Renal cortical epithelial cell (primary cell): ENCODE measurements around the gene OTOA. TPM values are rescaled to one million over a fixed set of nuclear protein-coding genes. Genes with fewer than 3 reads are reported as not detected.
A peak's percentile ranks its signal among the peaks of the same experiment; 100 is the strongest.
"Not testable (repeated sequence)": the region's sequence is repeated elsewhere in the genome, so short reads cannot be mapped to it uniquely, and the experiment has no call there.

Experiments
- DNase-seq: peaks from one replicate; pipeline ENCODE4 v3.0.0-alpha.2; 2011; ENCODE audit warnings: low read depth
- total RNA-seq: library from RNA; depleted of rRNA; stranded (reverse); fragments of >200 nt; gene quantifications from 2 replicates; pipeline ENCODE4 v1.2.3, GENCODE V29; 2014

Gene OTOA
- total RNA-seq, 1 donor from 2014 or later = 0.10 TPM

DNA sequence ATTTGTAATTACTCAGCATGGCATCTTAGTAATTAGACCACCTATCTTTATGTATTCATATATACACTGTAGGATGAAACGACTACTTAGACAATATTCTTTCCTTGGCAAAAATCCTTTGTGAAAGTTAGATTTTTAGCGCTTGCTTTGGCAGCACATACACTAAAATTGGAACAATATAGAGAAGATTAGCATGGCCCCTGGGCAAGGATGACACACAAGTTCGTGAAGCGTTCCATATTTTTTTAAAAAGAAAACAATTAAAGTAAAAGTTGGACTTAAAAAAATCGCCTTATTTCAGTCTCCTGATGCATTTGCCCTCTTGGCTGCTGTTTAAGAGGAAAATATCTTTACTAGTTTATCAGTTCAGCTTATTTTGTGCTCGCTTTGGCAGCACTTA is 21.9 kb upstream of the OTOA start:
- no peak for DNase-seq

DNA sequence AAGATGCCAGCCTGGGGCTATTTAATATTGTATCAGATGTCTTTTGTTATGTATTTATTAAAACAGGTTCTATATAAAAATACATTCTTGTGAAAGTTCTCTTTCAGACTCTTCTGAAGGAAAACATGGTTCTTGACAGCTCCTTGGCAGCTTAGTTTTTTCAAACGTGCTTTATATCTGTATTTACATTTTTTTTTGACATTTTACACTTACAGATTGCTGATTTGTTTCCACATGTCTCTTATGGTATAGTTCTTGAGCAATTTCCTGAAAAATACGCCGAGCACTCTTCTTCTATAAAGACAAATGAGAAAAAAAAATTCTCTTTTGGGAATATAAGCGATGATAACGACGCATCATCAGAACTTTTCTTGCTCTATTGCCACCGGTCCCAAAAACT is 20.9 kb upstream of the OTOA start:
- DNase-seq = no peak

DNA sequence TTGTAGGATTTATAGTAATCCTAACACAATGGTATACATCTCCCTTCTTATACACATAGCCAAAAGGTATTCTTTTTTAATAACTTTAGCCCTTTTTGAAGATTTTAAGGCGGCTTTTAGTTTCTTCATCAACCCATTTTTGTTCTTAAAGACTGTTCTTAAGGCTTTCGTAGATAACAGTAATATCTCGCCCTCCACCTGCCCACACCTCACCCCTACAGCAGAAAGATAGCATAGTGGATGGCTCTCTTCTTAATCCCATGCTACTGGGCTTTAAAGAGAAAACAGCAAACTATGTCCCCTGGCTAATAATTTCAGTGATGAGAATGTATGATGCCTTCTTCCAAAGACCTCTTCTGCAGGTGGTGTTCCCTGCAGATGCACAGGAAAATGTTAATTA is 20.0 kb upstream of the OTOA start:
- DNase-seq = no peak

DNA sequence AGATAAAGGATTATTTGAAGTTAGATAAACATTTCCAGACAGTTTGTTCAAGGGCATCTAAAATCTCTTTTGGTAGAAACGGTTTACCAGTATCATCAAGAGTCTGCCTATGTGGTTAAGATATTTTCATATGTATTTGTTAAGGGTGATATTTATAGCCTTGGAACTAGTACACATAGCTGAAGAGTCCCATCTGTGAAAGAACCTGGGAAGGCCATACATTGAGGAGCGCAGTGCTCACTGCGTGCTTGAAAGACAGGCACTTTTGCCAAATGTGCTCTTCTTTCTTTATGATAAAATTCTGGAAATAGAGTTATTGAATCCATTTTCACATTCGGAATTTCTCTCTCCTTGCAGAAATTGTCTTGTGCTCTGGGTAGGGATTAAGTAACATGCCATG is 19.1 kb upstream of the OTOA start:
- DNase-seq = no peak

DNA sequence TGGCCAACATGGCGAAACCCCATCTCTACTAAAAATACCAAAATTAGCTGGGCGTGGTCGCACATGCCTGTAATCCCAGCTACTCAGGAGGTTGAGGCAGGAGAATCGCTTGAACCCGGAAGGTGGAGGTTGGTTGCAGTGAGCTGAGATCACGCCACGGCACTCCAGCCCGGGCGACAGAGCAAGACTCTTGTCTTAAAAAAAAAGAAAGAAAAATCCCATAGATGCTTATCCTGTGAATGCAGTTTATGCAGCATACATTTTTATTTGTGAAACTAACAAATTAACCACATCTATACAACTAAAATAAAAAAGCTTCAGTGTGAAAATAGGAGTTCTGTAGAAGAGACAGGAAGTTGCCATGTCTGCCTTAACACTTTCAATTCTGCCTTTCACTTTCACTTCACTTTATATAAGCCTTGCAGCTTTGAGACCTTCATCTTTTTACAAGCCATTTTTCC is 18.5 kb upstream of the OTOA start:
- no peak for DNase-seq

DNA sequence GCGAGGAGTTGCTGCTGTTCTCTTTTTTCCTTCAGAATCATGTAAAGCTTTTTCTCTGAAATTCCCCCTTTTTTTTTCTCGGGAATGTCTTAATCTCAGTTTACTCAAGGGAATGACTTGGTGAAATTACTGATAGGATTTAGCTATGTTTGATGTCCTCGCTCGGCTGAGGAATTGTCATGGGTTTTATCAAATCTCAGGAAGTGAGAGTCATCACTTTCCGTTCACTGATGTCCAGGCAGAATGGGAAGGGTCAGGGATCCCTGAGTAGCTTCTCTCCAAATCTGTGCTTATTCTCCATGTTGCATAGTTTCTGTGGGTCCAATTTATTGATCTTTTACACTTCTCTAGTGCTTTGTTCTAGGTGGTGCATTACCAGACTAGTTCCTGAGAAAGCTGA is 17.7 kb upstream of the OTOA start:
- no peak for DNase-seq

DNA sequence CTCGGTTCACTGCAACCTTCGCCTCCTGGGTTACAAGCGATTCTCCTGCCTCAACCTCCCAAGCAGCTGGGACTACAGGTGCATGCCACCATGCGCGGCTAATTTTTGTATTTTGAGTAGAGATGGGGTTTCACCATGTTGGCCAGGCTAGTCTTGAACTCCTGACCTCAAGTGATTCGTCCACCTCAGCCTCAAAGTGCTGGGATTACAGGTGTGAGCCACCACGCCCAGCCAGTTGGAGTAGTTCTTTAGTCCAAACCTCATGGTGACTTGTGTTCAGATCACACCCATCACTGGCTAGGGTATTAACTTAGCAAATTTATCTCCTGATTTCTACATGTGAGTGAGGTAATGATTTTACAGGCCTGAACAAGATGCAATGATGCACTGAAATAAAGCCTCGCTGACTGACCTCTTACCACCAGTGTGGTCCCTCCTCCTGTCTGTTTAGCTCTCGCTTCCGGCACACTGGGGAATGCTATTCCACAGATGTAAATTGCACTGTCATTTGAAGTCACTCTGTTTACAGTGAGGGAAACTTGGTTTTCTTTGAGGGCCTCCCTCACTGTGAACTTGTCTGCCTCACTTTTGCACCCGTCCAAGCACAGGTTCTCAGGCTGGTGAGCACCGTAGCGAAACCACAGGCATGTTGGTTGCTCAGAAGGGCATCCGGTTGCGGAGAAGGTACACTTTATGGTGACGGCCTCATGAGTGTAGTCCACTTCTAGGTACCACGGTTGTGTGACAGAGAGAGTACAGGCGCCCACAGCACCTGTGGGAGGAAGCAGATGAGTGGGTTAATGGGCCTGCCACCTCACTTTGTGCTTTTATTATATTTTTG is 16.8 kb upstream of the OTOA start:
- no peak for DNase-seq

DNA sequence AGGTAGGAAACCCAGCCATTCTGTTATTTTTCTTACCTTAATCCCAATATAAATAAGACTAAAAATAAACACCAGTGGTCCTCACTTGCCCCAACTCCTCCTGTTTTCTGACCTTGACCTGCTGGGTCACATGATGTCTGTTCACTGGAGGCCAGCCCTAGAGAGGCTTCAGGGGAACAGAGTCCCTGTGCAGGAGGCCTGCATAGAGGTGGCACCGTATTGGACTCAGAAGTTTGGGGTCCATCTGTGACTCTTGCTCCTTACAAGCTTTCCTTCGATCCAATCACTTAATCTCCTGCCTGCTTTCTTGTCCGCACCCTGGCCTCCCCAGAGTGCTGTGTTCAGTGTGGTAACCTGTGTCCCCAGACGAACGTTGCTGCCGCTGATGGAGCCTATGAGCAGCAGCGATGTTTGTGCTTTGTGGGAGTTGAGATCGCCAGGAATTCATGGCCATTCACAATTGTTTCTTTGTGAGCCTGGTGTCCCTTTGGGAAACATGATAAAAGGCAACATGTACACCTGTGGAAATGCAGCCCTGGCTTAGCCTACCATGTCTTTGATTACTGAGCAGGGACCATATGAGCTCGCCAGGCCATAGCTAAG is 16.1 kb upstream of the OTOA start:
- DNase-seq = no peak

DNA sequence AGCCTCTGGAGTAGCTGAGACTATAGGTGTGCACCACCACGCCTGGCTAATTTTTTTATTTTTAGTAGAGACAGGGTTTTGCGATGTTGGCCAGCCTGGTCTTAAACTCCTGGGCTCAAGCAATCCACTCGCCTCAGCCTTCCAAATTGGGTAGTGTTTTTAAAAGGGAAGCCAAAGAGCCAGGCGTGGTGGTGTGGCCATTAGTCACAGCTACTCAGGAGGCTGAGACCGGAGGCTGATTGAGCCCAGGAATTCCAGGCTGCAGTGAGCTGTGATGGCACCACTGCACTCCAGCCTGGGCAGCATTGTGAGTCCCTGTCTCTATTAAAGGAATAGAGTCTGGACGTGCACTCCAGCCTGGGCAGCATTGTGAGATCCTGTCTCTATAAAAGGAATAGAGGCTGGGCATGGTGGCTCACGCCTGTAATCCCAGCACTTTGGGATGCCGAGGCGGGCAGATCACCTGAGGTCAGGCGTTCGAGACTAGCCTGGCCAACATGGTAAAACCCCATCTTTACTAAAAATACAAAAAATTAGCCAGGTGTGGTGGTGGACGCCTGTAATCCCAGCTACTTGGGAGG is 13.9 kb upstream of the OTOA start:
- not testable (repeated sequence) for DNase-seq

DNA sequence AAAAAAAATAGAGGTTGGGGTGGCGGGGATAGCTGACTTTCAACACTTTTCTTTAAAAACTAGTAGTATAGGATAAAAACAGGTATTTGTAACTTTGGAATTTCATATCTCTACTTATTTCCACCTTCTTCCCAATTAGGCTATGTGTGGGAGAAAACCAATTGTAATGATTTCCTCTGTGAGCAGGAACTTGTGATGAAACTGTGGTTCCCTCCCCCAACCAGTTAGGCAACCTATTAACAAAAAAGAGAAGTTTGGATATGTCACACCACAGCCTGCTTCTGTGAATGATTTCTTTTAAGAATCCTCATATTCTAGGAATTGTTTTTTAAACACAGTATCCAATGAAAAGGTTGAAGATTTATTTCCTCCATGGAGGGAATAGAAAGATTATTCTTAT is 13.2 kb upstream of the OTOA start:
- peak; percentile 51 for DNase-seq

DNA sequence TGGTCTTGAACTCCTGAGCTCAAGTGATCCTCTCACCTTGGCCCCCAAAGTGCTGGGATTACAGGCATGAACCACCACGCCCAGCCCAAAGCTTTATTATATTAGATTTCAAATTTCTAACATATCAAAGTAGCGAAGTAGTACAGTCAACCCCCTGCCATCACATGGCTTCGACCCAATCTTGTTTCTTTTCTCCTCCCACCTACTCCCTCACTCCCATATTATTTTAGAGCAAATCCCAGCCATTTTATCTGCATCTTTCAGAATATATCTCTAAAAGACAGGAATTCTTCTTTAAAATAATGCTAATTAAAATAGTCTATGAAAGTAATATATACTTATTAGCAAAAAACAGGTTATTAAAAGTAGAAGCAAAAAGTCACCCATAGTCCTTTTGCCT is 12.3 kb upstream of the OTOA start:
- no peak for DNase-seq

DNA sequence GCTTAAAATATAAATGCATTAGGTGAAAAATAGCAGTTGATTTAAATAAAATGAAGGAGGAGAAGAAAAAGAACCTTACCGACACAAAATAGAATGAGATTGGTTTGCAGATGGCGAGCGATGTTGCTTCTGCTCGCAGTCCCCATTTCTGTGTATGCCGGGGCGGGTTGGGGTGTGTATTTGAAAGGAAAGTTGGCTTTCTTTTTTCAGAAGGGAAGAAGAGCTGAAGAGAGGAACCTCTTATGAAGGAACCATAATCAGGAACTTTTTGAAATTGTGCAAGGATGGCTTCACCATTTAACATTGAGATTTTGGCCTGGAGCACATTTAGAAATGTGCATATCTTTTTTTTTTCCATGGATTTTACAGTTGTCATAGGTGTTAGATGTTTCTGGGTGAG is 11.3 kb upstream of the OTOA start, which contains the start of gene IGSF6:
IGSF6 (minus strand) TSS at position 156 of the 400 bp plus-strand sequence; CDS start at position 146, 10 bp downstream.
- no peak for DNase-seq

DNA sequence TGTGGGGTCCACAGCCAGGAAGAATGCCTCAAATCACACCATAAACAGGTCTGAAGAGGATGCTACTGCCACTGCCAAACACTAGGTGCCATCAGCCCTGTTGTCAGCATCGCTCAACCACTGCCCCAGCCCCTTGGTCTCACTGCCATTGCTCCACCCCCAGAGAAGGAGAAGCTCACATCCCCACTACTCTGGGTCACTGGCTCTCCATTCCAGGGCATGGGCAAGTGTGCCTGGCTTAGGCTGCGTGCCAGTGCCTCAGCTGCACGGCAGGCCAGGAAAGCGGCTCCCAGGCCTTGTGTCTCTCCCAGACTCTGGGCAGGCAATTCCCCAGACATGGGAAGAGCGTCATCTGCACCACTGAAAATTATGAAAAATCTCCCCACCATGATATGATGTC is 10.2 kb upstream of the OTOA start:
- DNase-seq = no peak

DNA sequence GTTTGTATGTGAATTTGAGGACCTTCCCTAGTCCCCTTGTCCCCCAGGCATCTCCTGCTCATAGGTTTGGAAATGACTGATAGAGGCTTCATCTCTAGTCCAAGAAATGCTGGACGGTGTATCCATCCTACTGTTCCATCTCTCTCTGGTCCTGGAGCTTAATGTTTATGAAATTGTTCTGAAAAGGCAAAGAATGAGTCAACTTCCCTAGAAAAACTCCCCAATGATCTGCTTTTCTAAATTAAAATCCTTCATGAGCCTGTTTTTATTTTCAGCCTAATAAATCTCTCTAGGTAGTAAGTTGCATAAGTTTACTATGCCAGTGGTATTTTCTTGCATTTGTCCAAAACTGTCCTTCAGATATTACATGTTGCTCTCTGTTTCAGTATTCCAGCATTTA is 9.3 kb upstream of the OTOA start:
- DNase-seq = no peak

DNA sequence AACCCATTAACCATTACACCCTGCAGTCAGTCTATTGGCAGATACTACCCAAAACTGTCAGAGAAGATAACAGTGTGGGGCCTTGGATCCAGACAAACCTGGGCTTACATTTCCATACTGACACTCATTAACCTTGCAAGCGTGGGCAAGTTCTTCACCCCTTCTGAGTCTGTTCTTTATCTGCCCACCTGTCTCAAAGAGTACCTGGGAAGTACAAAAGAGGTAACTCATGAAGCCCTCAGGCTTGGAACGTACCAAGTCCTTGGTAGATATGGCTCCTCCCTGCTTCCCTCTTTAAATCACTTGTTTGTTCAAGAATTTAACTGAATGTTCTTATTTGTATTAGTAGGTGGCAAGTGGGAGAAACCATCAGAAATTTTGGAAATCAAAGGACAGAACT is 8.9 kb upstream of the OTOA start:
- no peak for DNase-seq

DNA sequence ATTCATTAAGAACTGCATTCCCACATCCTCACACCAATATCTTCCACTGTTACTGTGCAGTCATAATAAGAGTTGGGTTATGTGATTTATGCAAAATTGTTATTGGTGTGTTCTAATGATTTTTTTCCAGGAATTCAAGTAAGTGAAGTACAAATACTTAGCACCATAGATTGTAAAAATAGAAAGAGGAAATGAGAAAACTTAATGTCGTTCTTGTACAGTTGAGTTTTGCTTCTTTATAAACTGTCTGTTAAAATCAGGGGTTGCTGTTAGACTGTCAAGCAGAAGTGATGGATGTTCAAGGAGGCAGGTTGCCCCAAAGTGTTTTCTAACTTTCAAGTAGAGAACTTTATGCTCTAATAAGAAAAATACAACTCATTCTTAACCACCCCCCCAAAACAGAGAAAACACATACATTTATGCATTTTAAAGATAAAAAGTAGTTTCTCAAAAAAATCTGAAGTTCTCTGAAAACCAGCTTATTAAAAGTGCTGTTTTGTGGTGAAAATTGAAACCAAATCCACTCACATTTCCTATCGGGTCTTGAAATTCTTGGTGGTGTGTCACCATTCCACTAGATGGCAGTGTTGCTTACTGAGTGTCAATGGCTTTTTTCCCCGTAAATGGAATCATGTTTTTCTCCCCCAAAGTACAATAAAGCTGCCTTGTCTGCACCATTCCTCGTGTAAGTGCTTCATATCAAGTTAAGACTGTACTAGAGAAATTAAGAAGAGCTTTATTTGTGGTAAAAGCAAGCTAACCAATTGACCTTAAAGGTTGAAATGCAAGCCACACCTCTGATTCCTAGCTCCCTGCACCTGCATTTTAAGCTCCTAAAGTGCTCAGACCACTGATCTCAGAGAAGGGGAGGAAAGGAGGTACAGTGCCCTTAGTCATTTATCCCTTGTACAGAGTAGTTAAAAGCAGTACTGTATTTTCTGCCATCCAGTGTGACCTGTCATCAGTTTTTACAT is 6.7 kb upstream of the OTOA start:
- DNase-seq = peak; percentile 66

DNA sequence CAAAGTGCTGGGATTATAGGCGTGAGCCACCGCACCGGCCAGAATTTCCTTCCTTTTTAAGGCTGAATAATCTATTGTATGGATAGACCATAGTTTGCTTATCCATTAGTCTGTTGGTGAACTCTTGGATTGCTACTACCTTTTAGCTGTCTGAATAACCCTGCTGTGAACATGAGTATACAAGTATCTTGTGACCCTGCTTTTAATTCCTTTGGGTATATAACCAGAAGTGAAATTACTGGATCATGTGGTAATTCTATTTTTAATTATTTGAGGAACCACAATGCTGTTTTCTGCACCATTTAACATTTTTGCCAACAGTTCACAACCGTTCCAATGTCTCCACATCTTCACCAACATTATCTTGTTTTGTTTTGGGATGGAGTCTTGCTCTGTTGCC is 4.6 kb upstream of the OTOA start:
- no peak for DNase-seq

DNA sequence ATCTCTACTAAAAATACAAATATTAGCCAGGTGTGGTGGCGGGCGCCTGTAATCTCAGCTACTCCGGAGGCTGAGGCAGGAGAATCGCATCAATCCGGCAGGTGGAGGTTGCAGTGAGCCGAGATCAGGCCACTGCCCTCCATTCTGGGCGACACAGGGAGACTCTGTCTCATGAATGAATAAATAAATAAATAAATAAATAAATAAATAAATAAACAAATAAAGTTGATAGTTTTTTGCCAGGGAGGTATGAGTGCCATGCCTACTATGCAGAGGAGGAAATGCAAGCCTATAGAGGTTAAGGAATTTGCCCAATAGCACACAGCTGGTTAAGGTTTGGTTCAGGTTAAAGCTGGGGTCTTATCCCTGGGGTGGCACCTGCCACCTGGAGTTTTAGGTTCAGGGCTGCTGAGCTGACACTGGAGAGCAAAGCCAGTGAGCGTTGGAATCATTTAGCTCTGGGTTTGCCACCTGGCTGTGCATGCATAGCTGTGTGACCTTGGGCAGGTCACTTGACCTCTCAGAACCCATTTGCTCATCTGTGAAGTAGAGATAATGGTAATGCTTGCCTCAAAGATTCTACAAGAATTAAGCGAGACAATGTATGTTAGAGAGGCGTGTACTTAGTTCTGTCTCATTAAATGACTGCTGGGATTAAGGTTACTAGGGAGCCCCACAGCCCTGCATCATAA is 1.2 kb downstream of the OTOA start:
- no peak for DNase-seq

DNA sequence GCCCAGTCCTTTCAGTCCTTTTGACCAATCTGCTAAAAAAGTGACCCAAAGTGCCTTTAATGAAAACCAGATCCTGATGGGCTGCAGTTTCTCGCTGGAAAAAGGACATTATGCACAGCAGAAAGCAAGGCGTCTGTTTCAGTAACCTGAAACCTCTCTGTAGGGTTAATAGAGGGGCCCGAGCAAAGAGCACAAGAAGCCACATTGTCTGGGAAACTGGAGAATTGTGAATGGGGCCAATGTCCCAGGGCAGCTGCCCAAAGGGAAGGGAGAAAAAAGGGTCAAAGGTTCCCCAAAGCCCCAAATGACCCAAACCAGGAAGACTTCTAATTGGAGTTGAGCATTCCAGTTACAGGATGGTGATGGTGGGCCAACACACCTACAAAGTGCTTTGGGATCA is 3.0 kb downstream of the OTOA start:
- DNase-seq = no peak

DNA sequence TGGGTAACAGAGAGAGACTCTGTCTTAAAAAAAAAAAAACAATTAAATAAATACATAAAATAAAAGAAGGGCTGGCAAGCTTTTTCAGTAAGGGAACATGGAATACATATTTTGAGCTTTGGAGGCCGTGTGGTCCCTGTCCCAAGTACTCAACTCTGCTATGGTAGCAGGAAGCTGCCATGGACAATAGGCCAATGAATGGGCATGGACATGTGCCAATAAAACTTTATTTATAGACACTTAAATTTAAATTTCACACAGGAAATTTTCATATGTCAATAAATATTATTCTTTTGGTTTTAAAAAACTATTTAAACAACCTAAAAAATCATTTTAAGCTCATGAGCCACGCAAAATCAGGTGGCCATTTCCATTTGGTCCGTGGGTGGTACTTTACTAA is 3.8 kb downstream of the OTOA start:
- DNase-seq = no peak

DNA sequence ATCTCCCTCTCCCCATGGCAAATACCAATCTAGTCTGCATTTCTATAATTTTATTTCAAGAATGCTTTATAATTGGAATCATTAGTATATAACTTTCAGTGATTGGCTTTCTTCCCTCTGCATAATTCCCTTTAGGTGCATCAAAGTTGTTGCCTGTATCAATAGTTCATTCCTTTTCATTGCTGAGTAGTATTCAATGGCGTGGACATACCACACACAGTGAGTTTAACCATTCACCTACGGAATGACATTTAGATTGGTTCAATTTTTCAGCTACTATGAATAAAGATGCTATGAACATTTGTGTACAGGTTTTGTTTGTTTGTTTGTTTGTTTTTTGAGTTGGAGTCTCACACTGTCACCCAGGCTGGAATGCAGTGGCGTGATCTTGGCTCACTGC is 9.7 kb downstream of the OTOA start:
- DNase-seq = no peak
